ENCODE results near the gene MAPK4. TPM values are rescaled to one million over a fixed set of nuclear protein-coding genes. Genes with fewer than 3 reads are reported as not detected.
"Not testable (repeated sequence)": the region's sequence is repeated elsewhere in the genome, so short reads cannot be mapped to it uniquely, and the experiment has no call there.

Gene MAPK4
- total and polyA plus RNA-seq, 7 experiments from 2014 or later: not detected

DNA sequence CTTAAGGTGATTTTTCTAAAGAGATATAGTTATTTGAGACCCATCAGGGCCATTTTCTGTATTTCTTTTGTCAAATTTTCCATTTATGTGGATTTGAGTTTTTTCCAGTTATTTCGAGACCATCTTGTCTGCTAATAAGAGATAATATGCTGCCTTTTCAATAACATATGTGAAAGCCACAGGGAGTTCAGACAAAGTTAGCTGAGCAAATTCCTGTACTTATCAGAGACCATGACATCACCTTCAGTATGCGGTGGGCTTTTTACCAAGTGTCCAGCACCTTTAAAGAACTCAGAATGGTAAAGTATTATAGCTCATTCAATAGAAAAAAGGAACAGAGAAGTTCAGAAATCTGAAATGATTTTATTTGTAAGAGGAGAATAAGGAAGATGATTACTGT, 11.7 kb downstream of the MAPK4 start:
- no peak overlapping the region for H3K27ac Mint-ChIP-seq
- H3K36me3 Mint-ChIP-seq: peaks cover 0 to 9% (median 0%) of the 10 kb centered on the region in 5 donors
- no peaks in the 10 kb centered on the region for H3K4me1 Mint-ChIP-seq
- H3K4me3 ChIP-seq (ENCODE audit: low read length): no peak overlapping the region
- ChIA-PET CTCF (no interaction called here), POLR2A (no interaction called here)
- no peak for DNase-seq
- H3K9me3 ChIP-seq (ENCODE audit: control insufficient read depth in 2 of 3, low read length in 3 of 3): no peaks in the 10 kb centered on the region
- H3K27me3 Mint-ChIP-seq: peaks cover 8 to 49% (median 25%) of the 10 kb centered on the region in 5 donors
- no peak for ATAC-seq
- intact Hi-C loops (cut with micrococcal nuclease): no loop called here
- H3K9me3 Mint-ChIP-seq: peaks cover 0 to 24% (median 6%) of the 10 kb centered on the region in 11 donors
- H3K27ac ChIP-seq (ENCODE audit: low read depth, low read length): no peak overlapping the region
- no peaks in the 10 kb centered on the region for H3K4me1 ChIP-seq (ENCODE audit: control insufficient read depth in 2 of 2, insufficient read depth in 2 of 2, low read length in 2 of 2)
- H3K4me3 Mint-ChIP-seq: no peak overlapping the region
- H3K36me3 ChIP-seq (ENCODE audit: control insufficient read depth in 2 of 3, insufficient read depth in 3 of 3, low read length in 3 of 3): no peaks in the 10 kb centered on the region
- no peaks in the 10 kb centered on the region for H3K27me3 ChIP-seq (ENCODE audit: control insufficient read depth in 2 of 2, insufficient read depth in 2 of 2, low read length in 2 of 2)

- Mint-ChIP-seq H3K9me3 (peaks cover 0 to 18% (median 6%) of the 10 kb centered on the region in 11 donors), H3K27me3 (peaks cover 5 to 56% (median 30%) of the 10 kb centered on the region in 5 donors)
- ATAC-seq; H3K9me3 ChIP-seq (ENCODE audit: control insufficient read depth in 2 of 3, low read length in 3 of 3); CTCF ChIA-PET; H3K36me3 Mint-ChIP-seq; H3K27ac ChIP-seq (ENCODE audit: low read depth, low read length); H3K4me1 Mint-ChIP-seq; H3K4me1 ChIP-seq (ENCODE audit: control insufficient read depth in 2 of 2, insufficient read depth in 2 of 2, low read length in 2 of 2); H3K27me3 ChIP-seq (ENCODE audit: control insufficient read depth in 2 of 2, insufficient read depth in 2 of 2, low read length in 2 of 2); H3K4me3 ChIP-seq (ENCODE audit: low read length); H3K36me3 ChIP-seq (ENCODE audit: control insufficient read depth in 2 of 3, insufficient read depth in 3 of 3, low read length in 3 of 3); DNase-seq; H3K27ac Mint-ChIP-seq; intact Hi-C loops (cut with micrococcal nuclease); POLR2A ChIA-PET; H3K4me3 Mint-ChIP-seq: not testable (repeated sequence)
Observed at GRCh38 chr18:50573196-50573595, 13.3 kb downstream of the MAPK4 start.

- ChIA-PET CTCF (no interaction called here), POLR2A (no interaction called here)
- intact Hi-C loops (cut with micrococcal nuclease): no loop called here
- Mint-ChIP-seq H3K36me3 (peaks cover 0 to 11% (median 0%) of the 10 kb centered on the region in 5 donors), H3K4me1 (no peaks in the 10 kb centered on the region), H3K9me3 (peaks cover 0 to 14% (median 5%) of the 10 kb centered on the region in 11 donors), H3K4me3 (no peak overlapping the region), H3K27me3 (peaks cover 5 to 56% (median 30%) of the 10 kb centered on the region in 5 donors), H3K27ac (no peak overlapping the region)
- H3K36me3 ChIP-seq (ENCODE audit: control insufficient read depth in 2 of 3, insufficient read depth in 3 of 3, low read length in 3 of 3): no peaks in the 10 kb centered on the region
- no peaks in the 10 kb centered on the region for H3K4me1 ChIP-seq (ENCODE audit: control insufficient read depth in 2 of 2, insufficient read depth in 2 of 2, low read length in 2 of 2)
- no peak overlapping the region for H3K4me3 ChIP-seq (ENCODE audit: low read length)
- no peaks in the 10 kb centered on the region for H3K9me3 ChIP-seq (ENCODE audit: control insufficient read depth in 2 of 3, low read length in 3 of 3)
- DNase-seq (no peak), ATAC-seq (no peak)
- H3K27ac ChIP-seq (ENCODE audit: low read depth, low read length): no peak overlapping the region
- no peaks in the 10 kb centered on the region for H3K27me3 ChIP-seq (ENCODE audit: control insufficient read depth in 2 of 2, insufficient read depth in 2 of 2, low read length in 2 of 2)
Observed at GRCh38 chr18:50573679-50574078, 13.8 kb downstream of the MAPK4 start.

GRCh38 chr18:50578030-50578429, 18.1 kb downstream of the MAPK4 start:
- Histone ChIP-seq H3K27me3 (ENCODE audit: control insufficient read depth in 2 of 2, insufficient read depth in 2 of 2, low read length in 2 of 2) (no peaks in the 10 kb centered on the region), H3K4me3 (ENCODE audit: low read length) (no peak overlapping the region), H3K4me1 (ENCODE audit: control insufficient read depth in 2 of 2, insufficient read depth in 2 of 2, low read length in 2 of 2) (no peaks in the 10 kb centered on the region), H3K36me3 (ENCODE audit: control insufficient read depth in 2 of 3, insufficient read depth in 3 of 3, low read length in 3 of 3) (no peaks in the 10 kb centered on the region), H3K9me3 (ENCODE audit: control insufficient read depth in 2 of 3, low read length in 3 of 3) (no peaks in the 10 kb centered on the region), H3K27ac (ENCODE audit: low read depth, low read length) (no peak overlapping the region)
- peaks cover 0 to 16% (median 3%) of the 10 kb centered on the region in 11 donors for H3K9me3 Mint-ChIP-seq
- ChIA-PET CTCF (no interaction called here), POLR2A (no interaction called here)
- peaks cover 0 to 5% (median 0%) of the 10 kb centered on the region in 5 donors for H3K36me3 Mint-ChIP-seq
- H3K4me1 Mint-ChIP-seq: no peaks in the 10 kb centered on the region
- intact Hi-C loops (cut with micrococcal nuclease): no loop called here
- no peak for ATAC-seq
- DNase-seq: no peak
- H3K4me3 Mint-ChIP-seq: no peak overlapping the region
- peaks cover 3 to 58% (median 14%) of the 10 kb centered on the region in 5 donors for H3K27me3 Mint-ChIP-seq
- no peak overlapping the region for H3K27ac Mint-ChIP-seq

DNA sequence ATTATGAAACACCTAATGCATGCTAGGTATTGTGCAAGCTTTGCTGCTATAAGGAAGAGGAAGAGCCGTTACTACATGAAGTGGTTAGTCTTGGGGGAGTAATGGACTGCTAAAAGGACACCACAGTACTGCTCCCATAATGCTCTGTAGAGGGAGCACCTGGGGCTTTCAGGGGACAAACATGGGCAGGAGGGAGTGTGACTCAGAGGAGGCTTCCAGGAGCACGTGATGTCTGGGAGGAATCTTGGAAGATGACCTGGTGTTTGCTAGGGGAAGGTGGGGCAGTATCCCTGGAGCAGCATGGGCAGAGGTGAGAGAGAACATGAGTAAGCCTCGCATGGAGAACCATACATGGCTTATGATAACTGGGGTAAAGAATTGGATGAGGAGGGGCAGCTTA, 18.8 kb downstream of the MAPK4 start:
- Mint-ChIP-seq H3K4me3 (no peak overlapping the region), H3K27ac (no peak overlapping the region)
- CTCF ChIA-PET: no interaction called here

DNA sequence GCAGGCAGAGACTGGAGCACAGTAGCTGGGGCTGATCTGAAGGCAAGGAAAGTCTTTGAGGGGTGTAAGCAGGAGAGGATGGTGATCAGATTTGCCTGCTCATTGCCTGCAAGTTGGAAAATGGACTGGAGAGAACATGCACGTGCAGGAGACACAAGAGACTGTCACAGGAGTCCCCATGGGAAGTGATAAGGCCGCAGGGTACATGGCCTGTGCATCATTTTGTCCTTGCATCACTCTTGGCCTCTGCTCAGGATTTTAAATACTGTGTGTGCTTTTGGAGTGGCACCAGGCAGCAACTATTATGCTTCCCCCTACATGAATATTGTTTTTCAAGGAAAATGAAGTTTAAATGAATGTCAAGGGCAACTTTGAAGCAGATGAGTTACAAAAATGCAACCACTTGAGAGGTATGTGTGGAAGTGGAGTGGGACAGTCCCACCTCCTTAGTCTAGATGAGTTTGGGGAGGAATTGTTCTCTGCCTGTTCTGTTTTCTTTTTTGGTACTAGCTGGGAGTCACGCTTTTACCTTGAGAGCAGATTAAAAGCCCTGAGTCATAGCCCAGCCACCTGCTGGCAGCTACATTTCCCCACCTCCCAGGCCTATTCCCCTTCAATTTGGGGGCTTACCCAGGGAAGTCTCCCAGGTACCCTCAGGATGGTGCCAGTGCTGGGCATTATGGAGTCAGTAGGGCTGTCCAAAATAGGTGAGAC, 19.3 kb downstream of the MAPK4 start:
- ChIA-PET POLR2A (no interaction called here), CTCF (no interaction called here)
- Histone ChIP-seq H3K4me1 (ENCODE audit: control insufficient read depth in 2 of 2, insufficient read depth in 2 of 2, low read length in 2 of 2) (no peaks in the 10 kb centered on the region), H3K27me3 (ENCODE audit: control insufficient read depth in 2 of 2, insufficient read depth in 2 of 2, low read length in 2 of 2) (no peaks in the 10 kb centered on the region), H3K36me3 (ENCODE audit: control insufficient read depth in 2 of 3, insufficient read depth in 3 of 3, low read length in 3 of 3) (no peaks in the 10 kb centered on the region), H3K27ac (ENCODE audit: low read depth, low read length) (no peak overlapping the region), H3K4me3 (ENCODE audit: low read length) (no peak overlapping the region), H3K9me3 (ENCODE audit: control insufficient read depth in 2 of 3, low read length in 3 of 3) (no peaks in the 10 kb centered on the region)
- no peak overlapping the region for H3K4me3 Mint-ChIP-seq
- H3K27me3 Mint-ChIP-seq: peaks cover 3 to 57% (median 17%) of the 10 kb centered on the region in 5 donors
- intact Hi-C loops (cut with micrococcal nuclease): no loop called here
- DNase-seq (no peak), ATAC-seq (no peak)
- H3K36me3 Mint-ChIP-seq: peaks cover 0 to 5% (median 0%) of the 10 kb centered on the region in 5 donors
- no peaks in the 10 kb centered on the region for H3K4me1 Mint-ChIP-seq
- H3K27ac Mint-ChIP-seq: no peak overlapping the region
- H3K9me3 Mint-ChIP-seq: peaks cover 0 to 16% (median 4%) of the 10 kb centered on the region in 11 donors

More for the DNA sequence above, 18.8 kb downstream of the MAPK4 start:
- H3K36me3 Mint-ChIP-seq: peaks cover 0 to 5% (median 0%) of the 10 kb centered on the region in 5 donors
- intact Hi-C loops (cut with micrococcal nuclease): no loop called here
- DNase-seq (no peak), ATAC-seq (no peak)
- peaks cover 3 to 57% (median 13%) of the 10 kb centered on the region in 5 donors for H3K27me3 Mint-ChIP-seq
- Histone ChIP-seq H3K36me3 (ENCODE audit: control insufficient read depth in 2 of 3, insufficient read depth in 3 of 3, low read length in 3 of 3) (no peaks in the 10 kb centered on the region), H3K9me3 (ENCODE audit: control insufficient read depth in 2 of 3, low read length in 3 of 3) (no peaks in the 10 kb centered on the region), H3K27ac (ENCODE audit: low read depth, low read length) (no peak overlapping the region), H3K4me1 (ENCODE audit: control insufficient read depth in 2 of 2, insufficient read depth in 2 of 2, low read length in 2 of 2) (no peaks in the 10 kb centered on the region), H3K4me3 (ENCODE audit: low read length) (no peak overlapping the region), H3K27me3 (ENCODE audit: control insufficient read depth in 2 of 2, insufficient read depth in 2 of 2, low read length in 2 of 2) (no peaks in the 10 kb centered on the region)
- peaks cover 0 to 16% (median 4%) of the 10 kb centered on the region in 11 donors for H3K9me3 Mint-ChIP-seq
- H3K4me1 Mint-ChIP-seq: no peaks in the 10 kb centered on the region
- POLR2A ChIA-PET: no interaction called here

GRCh38 chr18:50581517-50581916, 21.6 kb downstream of the MAPK4 start:
- H3K27me3 ChIP-seq (ENCODE audit: control insufficient read depth in 2 of 2, insufficient read depth in 2 of 2, low read length in 2 of 2): no peaks in the 10 kb centered on the region
- H3K36me3 Mint-ChIP-seq: peaks cover 0 to 10% (median 0%) of the 10 kb centered on the region in 5 donors
- CTCF ChIA-PET: no interaction called here
- no peak overlapping the region for H3K4me3 ChIP-seq (ENCODE audit: low read length)
- no peaks in the 10 kb centered on the region for H3K9me3 ChIP-seq (ENCODE audit: control insufficient read depth in 2 of 3, low read length in 3 of 3)
- no peak overlapping the region for H3K4me3 Mint-ChIP-seq
- POLR2A ChIA-PET: no interaction called here
- intact Hi-C loops (cut with micrococcal nuclease): no loop called here
- no peak overlapping the region for H3K27ac Mint-ChIP-seq
- H3K27me3 Mint-ChIP-seq: peaks cover 0 to 44% (median 27%) of the 10 kb centered on the region in 5 donors
- ATAC-seq (no peak), DNase-seq (no peak)
- H3K36me3 ChIP-seq (ENCODE audit: control insufficient read depth in 2 of 3, insufficient read depth in 3 of 3, low read length in 3 of 3): no peaks in the 10 kb centered on the region
- no peak overlapping the region for H3K27ac ChIP-seq (ENCODE audit: low read depth, low read length)
- peaks cover 0 to 21% (median 10%) of the 10 kb centered on the region in 11 donors for H3K9me3 Mint-ChIP-seq
- H3K4me1 Mint-ChIP-seq: no peaks in the 10 kb centered on the region
- H3K4me1 ChIP-seq (ENCODE audit: control insufficient read depth in 2 of 2, insufficient read depth in 2 of 2, low read length in 2 of 2): no peaks in the 10 kb centered on the region
